ENCODE data around the gene C10orf67. TPM values are rescaled to one million over a fixed set of nuclear protein-coding genes. Genes with fewer than 3 reads are reported as not detected.

The C10orf67 gene
- total RNA-seq, 1 experiment from 2014 or later: not detected

DNA sequence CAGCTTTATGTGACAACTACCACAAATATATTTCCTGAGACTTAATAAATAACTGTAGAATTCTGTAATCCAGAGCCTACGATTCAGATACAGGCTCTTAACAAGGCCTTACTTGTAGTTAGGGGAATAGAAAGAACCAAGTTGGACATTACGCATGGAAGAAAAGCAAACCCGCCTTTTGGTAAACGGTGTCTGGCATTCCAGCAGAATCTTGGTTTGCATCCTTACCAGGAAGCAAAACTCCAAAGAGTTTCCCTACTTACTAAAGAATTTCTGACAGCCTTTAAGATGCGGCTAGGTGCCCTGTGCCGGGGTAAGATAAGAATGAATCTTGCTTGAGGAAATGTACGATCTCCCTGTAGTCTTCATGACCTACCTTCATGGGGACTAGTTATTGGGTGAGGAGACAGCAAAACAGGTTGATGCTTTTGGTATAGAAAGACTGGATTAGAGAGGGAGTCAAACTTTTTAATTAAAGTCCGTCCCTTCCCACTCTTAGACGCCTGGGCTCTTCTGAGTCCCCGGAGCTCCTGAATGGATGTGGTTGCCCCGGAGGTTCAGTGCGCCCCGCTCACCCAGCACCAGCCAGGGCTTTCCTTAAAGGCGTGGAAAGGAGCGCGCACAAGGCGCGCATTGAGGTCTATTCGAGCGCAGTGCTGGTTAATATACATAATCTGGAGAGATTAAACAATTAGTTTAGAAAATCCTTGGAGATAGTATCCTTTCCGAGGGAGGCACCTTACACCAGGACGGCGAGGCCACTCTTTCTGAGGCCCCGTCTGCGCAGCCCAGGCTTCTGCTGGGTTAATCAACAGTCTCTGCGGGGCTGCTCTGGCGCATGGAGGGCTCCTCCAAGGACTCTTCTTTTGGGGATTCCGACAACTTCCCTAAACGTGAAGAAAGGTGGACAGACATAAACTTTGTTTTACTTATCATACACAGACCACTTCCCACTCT, 140.9 kb downstream of the C10orf67 start:
- DNase-seq (ENCODE audit: low spot score): no peak
- in situ Hi-C loops (cut with HindIII; ENCODE audit: low sequenced_read_pairs): no loop called here

DNA sequence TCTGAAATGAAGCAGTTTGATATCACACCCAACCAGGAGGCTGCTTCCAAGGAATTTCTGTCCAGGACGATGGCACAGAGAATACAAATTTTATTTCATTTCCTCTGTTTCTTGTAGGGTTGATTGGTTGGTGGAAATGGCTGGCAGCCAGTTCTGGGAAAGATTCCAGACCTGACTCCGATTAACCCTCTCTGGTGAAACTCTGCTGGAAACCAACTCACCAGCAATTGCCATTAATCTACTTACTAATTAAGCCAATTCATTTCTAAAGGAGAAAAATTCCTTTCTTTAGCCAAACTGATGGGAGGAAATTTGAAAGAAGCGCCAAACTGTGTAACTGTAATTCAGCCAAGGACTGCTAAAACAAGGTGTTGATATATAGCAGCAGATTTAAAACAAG, 141.8 kb downstream of the C10orf67 start:
- DNase-seq (ENCODE audit: low spot score): no peak
- in situ Hi-C loops (cut with HindIII; ENCODE audit: low sequenced_read_pairs): no loop called here

DNA sequence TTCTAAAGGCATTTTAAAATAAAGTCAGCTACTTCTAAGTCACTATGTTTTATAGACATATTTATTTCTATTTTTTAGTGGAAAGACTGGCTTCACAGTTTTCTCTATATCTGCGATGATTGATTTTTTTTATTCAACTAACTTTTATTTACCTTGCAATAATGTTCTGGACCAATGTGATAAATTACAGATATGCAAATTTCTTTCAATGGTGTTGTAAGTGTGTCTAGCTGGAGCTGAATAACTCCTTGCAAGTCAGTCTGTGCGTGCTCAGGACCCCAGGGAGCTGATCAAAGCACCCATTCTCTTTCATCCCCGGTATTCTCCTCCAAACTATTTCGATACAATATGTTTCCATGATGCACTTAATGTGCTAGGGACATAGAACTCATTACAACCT, 142.8 kb downstream of the C10orf67 start:
- in situ Hi-C loops (cut with HindIII; ENCODE audit: low sequenced_read_pairs): no loop called here

DNA sequence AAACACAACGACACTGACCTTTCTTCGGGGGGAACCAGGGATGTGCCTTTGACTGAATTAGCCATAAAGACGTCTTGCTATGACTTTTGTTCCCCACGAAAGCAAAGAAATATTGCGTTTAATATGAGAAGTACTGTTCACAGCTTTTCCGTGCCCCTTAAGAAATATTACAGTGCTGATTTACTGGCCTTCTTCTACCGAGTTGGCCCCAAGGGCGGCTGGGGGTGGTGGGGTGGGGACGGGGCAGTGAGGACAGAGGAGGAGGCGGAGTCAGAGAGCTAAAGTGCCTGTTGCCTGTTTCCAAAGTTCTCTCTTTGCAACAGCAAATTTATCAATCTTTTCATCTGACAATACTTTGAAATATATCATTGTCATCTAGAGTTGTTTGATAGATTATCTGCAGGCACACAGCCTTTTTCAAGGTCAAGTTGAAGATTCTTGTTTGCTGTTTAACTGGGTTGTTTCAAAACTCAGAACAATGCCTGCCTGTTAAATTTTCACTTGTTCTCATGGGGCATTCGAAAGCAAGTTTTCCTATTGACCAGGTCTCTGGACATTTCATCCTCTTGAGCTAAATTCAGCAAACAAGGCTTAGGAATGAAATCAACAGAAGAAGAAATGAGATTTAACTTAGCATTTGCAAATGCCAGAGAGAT, 143.5 kb downstream of the C10orf67 start:
- DNase-seq (ENCODE audit: low spot score): no peak
- in situ Hi-C loops (cut with HindIII; ENCODE audit: low sequenced_read_pairs): no loop called here

More for the DNA sequence above, 142.8 kb downstream of the C10orf67 start:
- no peak for DNase-seq (ENCODE audit: low spot score)

DNA sequence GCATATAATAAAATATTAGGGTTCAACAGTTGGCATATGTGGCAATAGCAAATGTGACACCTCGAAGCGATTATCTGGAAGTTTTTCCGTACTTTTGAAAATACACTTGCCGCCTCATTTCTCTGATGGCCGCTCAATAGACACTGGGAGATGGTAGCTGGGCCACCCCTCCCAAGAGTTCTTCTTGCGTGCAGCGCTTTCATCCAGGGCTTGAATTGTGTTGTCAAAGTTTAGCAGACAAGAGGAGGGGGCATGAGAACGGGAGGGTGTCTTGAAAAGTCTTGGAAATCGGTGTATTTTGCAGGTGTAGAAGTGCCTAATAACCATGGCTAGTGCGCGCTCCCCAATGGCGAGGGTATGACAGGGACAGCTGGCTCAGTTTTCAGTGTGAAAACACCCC, 144.0 kb downstream of the C10orf67 start:
- DNase-seq (ENCODE audit: low spot score): no peak
- in situ Hi-C loops (cut with HindIII; ENCODE audit: low sequenced_read_pairs): no loop called here

DNA sequence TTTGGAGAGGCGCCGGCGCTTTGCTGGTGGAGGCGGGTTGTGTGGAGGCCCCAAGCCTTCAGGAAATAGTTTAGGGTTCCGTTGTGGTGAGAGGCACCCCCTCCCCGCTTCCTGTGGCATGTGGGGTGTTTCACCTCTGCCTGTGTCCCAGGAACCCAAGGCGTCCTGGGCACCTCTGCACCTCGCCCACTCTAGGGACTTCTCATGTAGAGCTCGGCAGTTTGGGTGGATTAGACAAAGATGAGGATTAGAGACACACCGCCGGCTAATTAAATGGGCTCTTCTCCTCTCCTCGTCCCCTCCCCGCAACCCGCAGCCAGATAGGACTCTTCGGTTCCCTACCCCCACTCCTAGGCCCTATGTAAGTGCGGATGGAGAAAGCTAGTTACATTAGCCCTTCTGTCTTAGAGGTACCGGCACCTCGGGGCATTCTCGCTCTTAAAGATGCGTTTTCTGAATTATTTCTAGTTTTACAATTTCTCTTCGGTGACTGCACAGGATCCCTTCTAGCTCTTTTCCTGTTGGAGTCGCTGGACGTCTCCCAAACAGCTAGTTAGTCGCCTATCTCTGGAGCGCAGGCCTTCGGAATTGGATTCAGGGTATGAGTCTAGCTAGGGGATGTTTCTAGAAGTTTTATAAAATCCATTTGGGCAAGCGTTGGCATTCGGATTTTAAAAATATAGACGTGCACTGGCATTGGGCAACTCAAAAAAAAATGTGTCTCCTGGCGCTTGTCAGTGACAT, 144.7 kb downstream of the C10orf67 start:
- in situ Hi-C loops (cut with HindIII; ENCODE audit: low sequenced_read_pairs): no loop called here
- no peak for DNase-seq (ENCODE audit: low spot score)

DNA sequence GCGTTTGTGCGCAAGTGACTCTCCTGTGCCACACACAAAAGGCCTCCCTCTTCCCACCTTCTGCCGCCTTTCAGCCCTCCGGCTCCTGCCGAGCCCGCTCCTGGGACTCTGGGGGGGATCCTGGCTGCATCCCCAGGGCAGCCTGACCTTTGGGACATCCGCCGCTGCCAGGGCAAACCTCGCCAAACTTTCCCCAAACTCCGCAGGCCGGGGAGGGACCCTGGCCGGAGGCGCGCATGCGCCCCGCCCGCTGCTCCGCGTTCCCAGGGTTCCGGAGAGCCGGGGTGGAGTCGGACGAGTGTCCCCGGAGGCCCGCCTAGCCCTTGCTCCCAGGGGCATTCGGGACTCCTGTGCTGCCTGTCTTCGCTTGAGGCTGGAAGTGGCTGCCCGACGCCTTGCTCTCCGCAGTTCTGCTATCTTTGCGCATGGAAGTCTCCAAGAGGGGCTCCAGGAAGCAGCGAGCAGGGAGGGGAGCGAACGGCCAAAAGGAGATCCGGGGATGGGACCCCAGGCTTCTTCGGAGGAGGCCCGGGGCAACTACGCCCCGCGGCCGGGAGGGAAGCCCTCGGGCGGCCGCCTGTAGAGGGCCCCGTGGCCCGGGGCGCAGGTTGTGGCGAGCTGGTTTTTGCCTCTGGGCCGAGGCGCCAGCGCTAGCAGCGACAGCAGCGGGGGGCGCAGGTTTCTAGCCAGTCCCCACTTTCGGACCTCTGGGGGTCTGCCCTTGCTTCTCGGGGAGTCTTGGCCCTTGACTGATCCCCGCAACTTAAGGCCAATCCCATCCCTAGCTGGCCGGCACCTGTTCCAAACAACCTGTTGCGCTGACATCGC, 145.4 kb downstream of the C10orf67 start:
- no peak for DNase-seq (ENCODE audit: low spot score)
- in situ Hi-C loops (cut with HindIII; ENCODE audit: low sequenced_read_pairs): no loop called here

DNA sequence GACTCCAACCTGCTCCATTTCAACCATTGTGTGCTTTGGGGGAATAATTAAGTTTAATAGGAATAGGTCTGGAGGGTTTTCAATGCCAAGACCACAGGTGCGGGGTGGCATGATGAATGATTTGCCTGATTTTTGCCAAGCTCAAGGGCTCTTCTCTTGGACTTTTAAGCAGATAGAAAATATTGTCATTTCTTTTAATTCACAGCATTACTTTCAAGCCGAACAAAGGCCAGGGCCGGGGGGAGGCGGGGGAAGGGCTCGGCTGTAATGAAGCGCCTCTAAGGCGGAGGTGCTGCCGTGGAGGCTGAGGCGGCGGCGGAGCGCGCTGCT, 146.0 kb downstream of the C10orf67 start:
- in situ Hi-C loops (cut with HindIII; ENCODE audit: low sequenced_read_pairs): no loop called here
- DNase-seq (ENCODE audit: low spot score): no peak

DNA sequence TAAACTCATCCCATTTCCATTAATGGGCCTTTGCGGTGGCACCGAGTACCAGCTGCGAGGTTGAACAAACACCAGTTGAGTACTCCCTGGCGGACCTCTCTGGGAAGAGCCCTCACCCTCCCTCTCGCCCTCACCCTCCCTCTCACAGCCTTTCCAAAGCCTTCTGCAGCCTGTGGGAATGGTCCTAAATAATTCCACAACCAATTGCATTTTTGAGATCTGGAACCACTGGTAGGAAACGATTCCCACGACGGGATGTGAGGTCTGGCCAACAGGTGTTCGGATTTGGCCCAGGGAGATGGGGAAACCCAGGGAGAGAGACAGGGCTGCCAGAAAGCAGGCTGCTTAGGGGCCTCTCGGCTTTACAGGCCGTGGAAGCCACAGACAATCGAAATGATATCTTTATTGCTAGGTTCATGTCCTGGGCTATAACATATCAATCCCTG, 147.2 kb downstream of the C10orf67 start:
- in situ Hi-C loops (cut with HindIII; ENCODE audit: low sequenced_read_pairs): no loop called here
- no peak for DNase-seq (ENCODE audit: low spot score)

DNA sequence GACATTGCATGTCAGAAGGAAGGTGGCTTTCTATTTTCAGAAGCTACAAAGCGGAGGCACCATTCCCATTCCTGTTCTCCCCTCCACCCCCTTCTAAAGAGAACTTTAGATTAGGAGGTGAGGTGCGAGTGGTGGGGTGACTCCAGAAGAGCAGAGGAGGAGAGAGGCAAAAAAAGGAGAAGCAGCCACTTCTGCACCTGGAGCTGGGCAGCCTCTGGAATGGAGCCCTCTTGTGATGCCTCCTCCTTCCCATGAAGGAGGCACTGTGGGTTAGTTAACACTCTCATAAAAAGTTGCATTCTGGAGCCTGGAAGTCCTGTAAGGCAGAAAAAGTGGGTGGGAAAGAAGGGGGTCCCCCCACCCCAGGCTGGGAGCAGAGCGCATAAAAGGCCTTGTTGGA, 147.7 kb downstream of the C10orf67 start:
- no peak for DNase-seq (ENCODE audit: low spot score)
- in situ Hi-C loops (cut with HindIII; ENCODE audit: low sequenced_read_pairs): no loop called here

DNA sequence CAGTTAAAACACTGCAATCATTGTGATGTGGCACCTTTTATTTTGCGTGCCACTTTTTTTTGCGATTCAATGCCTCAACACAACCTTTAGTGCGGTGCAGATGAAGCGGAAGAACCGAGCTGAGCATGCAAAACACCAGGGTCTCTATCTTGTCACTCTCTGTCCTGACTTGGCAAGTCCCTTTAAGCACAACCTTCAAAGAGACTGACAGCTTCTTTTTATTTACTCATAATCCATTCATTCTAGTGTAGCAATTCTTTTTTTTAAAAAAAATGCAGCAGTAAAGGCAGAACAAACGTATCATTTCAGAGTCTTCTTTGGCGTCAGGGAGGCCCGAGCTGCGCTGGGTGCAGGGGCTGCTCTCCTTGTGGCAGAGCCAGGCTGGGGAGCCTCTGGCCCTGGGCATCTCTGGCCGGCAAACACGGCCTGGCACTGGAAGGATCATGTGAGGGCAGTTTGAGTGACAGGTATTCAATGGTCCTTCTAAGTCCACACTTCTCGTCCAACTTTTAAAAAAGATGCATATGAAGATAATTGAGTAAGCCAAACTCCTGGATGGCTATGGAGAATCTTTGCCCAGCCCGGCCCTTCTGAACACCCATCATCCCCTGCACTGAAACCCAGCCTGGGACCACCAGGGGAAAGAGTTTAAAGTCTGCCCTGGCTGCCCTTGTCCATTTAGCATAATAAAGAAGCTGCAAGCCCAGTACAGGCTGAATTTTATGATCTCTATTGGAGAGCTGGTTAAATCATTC, 148.6 kb downstream of the C10orf67 start:
- in situ Hi-C loops (cut with HindIII; ENCODE audit: low sequenced_read_pairs): no loop called here

DNA sequence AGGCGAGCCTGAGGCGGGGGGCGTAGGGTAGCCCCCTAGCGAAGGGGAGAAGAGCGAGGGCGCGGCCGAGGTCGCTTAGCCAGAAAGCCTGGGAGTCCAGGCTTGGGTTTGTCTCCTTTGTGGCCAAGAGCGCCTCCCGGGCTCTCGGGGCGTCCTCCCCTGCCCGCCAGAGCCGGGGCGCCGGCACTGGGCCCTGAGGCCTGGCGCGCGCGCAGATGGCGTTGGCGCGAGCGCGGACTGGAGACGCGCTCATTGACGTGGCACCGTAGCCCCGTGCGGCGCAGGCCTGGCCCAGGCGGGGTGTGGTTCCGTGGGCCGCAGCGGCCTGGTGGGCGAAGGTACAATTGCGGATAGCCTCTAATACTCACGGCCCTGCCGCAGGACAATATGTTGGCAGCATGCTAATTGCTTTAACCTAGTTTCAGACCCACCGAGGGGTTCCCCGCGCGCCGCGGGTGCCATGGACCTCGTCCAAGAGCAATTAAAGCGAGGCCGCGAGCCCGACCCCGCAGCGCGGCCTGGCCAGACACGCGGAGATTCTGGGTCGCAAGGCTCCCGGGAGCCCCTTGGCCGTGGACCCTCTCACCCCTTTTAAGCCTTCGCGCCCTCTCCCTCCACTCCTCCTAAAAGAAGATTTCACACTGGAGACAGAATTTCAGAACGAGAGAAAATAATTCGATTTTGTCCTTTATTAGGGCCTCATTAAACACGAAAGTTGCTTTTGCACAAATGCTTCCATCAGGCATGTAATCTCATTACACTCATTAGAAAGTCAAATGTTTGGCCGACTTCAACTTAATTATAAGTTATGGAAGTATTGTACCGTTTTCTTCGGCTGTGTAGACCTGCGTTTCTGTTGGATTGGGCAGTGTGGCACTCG, 149.4 kb downstream of the C10orf67 start:
- DNase-seq (ENCODE audit: low spot score): no peak
- in situ Hi-C loops (cut with HindIII; ENCODE audit: low sequenced_read_pairs): no loop called here

More for the DNA sequence above, 148.6 kb downstream of the C10orf67 start:
- no peak for DNase-seq (ENCODE audit: low spot score)

DNA sequence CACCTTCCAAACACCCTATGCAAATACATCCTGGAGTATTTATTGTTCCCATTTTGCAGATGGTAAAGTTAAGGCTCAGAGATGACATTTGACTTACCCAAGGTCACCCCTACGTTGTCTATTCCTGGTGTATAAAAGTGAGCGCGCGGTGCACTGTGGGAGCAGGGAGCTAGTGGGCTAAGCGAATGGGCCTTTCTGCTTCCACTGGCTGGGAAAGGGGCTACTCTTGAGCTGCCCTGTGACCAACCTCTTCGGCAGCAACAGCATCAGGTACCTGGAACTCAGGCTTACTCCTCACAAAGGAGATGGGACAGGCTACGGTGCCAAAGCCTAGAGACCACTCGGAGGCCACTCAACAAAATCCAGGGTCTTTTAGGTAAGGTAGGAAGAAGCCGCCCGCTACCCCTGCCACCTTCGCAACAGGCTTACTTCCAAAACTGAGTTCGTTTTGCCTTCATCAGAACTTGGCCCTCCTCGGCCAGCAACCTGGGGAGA, 150.1 kb downstream of the C10orf67 start:
- no peak for DNase-seq (ENCODE audit: low spot score)
- in situ Hi-C loops (cut with HindIII; ENCODE audit: low sequenced_read_pairs): no loop called here

DNA sequence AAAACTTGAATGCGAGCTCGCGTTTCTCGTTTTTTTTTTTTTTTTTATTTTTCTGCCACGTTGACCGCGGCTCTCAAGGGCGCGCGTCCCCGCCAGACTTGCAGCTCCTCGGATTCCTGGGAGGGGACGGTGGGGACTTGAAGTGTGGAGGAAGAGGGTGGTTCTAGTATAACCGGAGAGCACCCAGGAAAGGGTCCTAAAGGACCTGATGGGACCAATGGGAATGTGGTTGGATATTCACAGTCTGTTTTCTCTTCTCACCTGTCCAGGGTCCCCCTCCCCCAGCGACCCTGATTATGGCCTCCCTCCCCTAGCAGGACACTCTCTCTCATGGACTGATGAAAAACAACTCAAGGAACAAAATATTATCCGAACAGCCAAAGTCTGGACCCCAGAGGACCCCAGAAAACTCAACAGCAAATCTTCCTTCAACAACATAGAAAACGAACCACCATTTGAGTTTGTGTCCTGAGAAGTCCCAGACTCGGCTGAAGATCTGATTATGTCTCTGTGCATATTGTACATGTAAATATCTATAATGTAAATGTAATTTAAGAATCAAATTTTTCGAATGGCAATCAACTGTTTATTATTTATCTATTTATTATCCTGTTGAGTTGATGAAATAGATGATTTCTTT, 151.0 kb downstream of the C10orf67 start:
- in situ Hi-C loops (cut with HindIII; ENCODE audit: low sequenced_read_pairs): no loop called here
- DNase-seq (ENCODE audit: low spot score): no peak

DNA sequence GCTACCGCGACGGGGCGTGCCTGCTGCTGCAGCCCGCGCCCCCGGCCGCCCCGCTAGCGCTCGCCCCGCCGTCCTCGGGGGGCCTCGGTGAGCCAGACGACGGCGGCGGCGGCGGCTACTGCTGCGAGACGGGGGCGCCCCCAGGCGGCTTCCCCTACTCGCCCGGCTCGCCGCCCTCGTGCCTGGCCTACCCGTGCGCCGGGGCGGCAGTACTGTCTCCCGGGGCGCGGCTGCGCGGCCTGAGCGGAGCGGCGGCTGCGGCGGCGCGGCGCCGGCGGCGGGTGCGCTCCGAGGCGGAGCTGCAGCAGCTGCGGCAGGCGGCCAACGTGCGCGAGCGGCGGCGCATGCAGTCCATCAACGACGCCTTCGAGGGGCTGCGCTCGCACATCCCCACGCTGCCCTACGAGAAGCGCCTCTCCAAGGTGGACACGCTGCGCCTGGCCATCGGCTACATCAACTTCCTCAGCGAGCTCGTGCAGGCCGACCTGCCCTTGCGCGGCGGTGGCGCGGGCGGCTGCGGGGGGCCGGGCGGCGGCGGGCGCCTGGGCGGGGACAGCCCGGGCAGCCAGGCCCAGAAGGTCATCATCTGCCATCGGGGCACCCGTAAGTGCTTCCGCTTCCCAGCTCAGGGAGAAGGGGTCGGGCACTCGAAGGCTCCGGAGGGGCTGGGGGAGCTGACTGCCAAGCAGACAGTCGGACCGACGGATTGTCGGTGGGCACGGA, 151.7 kb downstream of the C10orf67 start:
- in situ Hi-C loops (cut with HindIII; ENCODE audit: low sequenced_read_pairs): no loop called here
- no peak for DNase-seq (ENCODE audit: low spot score)

Data from G401 (cell line).